HG02571 (cell line): Measurements from ENCODE around the gene DISC1.
A peak's percentile ranks its signal among the peaks of the same experiment; 100 is the strongest.
"Not testable (repeated sequence)": the region's sequence is repeated elsewhere in the genome, so short reads cannot be mapped to it uniquely, and the experiment has no call there.

Experiments
- ATAC-seq: cut with Tn5 transposase; IDR thresholded peaks from one replicate; pipeline ENCODE4 v1.9.1; 2021; ENCODE audit warnings: mild to moderate bottlenecking, moderate library complexity; ENCODE audit not compliant: unreplicated experiment

DISC1 gene

DNA sequence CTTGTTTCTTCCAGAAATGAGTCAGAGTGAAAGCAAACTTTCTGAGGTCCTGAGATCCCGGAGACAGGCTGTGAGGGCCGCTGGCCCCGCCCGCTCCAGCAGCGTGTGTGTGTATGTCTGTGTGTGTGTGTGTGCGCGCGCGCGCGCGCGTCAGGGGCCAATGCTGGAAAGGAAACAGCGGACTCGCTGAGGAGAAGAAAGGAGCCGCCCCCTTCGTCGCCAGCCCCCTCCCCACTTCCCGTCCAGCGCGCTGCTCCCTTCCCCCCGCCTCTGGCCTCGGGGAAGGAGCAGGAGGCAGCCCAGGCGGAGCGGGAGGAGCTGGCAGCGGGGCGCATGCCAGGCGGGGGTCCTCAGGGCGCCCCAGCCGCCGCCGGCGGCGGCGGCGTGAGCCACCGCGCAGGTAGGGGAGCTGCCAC, at the start of gene DISC1:
Gene DISC1, plus strand, starts transcription at position 256 of the 416 bp plus-strand sequence. Its CDS starts 78 bp downstream, at position 334.
- peak; percentile 66 for ATAC-seq

GRCh38 chr1:231576804-231577718, 49.5 kb upstream of the DISC1 start:
- ATAC-seq = no peak

DNA sequence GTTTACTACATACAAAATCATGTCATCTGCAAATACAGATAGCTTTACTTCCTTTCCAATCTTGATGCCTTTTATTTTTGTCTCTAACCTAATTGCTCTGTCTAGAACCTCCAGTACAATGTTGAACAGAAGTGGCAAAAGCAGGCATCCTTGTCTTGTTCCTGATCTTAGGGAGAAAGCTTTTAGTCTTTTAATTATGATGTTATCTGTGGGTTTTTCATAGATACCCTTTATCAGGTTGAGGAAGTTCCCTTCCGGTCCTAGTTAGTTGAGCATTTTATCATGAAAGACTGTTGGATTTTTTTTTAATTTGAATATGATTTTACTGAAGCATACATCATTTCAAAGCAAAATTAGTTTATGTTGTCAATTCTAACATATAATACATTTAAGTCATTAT, 45.7 kb upstream of the DISC1 start:
- no peak for ATAC-seq

- ATAC-seq = no peak
Measured at GRCh38 chr1:231581859-231582258, 44.7 kb upstream of the DISC1 start.

GRCh38 chr1:231583376-231583775, 43.2 kb upstream of the DISC1 start:
- no peak for ATAC-seq

GRCh38 chr1:231584117-231584516, 42.5 kb upstream of the DISC1 start:
- no peak for ATAC-seq

DNA sequence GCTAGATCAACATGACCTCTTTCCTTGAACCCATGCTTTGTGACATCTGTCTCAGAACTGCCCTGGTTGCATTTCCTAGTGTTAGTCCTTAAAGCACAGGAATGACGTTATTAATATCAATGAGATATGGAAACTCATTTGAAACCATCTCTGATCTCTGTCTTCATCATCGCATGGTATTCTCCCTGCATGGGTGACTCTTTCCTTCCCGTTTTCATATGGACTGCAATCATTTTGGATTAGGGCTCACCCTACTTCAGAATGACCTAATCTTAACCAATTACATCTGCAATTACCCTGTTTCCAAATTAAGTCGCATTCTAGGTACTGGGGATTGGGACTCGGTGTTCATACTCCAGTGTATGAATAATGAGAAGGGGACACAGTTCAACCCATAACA, 41.7 kb upstream of the DISC1 start:
- no peak for ATAC-seq

- ATAC-seq = no peak
Measured at GRCh38 chr1:231590453-231591198, 36.0 kb upstream of the DISC1 start.

DNA sequence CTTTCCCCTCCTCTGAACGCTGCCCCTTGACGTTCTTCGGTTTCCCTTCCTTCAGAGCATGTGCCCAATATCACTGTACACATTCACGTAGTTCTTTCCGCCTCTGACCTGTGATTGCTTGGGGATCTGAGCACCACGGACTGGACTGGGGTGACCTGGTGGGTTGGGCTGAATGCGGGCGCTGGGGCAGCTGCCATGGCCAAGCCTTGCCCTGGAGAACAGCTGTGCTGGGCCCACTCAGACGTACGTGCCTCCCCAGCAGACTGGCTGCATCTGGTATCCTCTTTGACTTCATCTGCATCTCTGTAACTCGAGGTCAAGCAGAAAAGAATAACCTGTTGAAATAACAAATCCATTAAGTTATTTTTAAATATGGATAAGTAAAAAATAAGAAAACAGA, 35.1 kb upstream of the DISC1 start:
- ATAC-seq = no peak

- ATAC-seq = no peak
Measured at GRCh38 chr1:231592809-231593208, 33.8 kb upstream of the DISC1 start.

DNA sequence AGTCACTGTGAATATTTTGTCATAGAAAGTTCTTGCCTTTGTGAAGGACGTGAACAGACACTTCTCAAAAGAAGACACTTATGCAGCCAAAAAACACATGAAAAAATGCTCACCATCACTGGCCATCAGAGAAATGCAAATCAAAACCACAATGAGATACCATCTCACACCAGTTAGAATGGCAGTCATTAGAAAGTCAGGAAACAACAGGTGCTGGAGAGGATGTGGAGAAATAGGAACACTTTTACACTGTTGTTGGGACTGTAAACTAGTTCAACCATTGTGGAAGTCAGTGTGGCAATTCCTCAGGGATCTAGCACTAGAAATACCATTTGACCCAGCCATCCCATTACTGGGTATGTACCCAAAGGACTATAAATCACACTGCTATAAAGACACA, 33.3 kb upstream of the DISC1 start:
- not testable (repeated sequence) for ATAC-seq

- ATAC-seq = no peak
Measured at GRCh38 chr1:231594123-231594522, 32.5 kb upstream of the DISC1 start.

DNA sequence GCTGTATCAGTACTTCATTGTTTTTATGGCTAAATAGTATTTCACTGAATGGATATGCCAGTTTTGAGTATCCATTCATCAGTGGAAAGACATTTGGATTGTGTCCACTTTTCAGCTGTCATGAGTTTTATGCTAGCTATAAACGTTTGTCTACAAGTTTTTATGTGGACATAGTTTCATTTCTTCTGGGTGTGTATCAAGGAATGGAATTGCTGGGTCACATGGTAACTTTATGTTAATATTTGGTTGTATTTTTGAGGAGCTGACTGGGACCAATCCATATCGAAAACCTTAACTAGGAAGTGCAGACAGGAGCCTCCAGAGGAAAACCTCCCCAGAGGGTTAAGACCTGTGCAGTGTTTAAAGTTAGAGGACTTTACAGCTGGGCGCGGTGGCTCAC, 31.8 kb upstream of the DISC1 start:
- no peak for ATAC-seq

DNA sequence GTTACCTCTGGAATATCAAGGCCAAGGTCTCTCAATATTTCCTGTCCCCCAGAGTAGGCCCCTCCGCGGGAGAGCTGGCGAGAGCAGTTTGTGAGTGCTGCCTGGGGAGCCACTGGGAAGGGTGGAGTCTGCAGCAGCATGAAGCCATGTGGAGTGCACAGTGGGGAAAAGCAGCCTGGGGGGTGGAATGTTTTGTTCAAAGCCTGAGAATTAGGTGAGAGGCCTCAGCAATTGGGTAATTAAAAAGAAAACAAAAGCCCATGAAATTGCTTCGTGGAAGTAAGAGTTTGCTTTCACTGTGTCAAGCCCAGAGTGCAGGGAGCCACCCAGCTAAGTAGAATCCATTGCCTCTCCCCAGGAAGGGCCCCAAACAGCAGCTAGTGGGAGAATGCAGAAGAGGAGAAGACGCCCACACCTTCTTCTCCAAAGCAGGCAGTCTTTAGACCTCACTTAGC, 30.2 kb upstream of the DISC1 start:
- ATAC-seq = no peak

- ATAC-seq = no peak
Measured at GRCh38 chr1:231597971-231598370, 28.6 kb upstream of the DISC1 start.

DNA sequence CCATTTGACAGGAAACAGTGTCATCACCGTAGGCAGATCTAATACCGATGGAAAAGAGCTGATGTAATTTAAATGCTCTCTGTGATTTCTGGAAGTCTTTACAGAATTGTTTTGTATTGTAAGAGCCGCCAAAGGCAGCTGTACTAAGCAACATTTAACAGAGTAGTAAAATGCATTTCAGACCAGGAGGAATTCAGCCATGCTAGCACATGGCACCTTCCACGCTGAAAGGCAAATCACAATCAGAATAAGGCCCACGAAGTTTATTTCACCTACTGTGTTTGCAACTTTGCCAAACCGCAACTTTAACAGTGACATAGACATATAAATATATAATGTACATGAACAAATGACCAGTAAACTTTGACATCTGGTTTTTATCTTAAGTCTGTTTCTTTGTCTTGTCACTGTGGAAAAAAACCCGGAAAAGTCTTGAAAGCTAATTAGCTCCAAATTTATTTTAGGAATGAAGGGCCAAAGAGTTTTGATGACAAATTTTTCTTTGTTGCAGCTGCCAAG, 26.1 kb upstream of the DISC1 start:
- no peak for ATAC-seq

- ATAC-seq = no peak
Measured at GRCh38 chr1:231601824-231602672, 24.5 kb upstream of the DISC1 start.

DNA sequence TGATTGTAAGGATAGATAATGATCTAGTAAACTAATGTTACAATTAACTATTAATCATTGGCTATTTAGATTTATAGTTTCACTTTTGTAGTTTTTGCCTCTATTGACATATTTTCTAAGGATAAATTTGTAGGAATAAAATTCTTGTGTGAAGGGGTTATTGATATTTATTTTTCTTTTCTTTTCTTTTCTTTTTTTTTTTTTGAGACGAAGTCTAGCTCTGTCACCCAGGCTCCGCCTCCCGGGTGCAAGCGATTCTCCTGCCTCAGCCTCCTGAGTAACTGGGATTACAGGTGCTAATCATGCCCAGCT, 24.0 kb upstream of the DISC1 start:
- ATAC-seq = no peak

- ATAC-seq = no peak
Measured at GRCh38 chr1:231603598-231604275, 22.9 kb upstream of the DISC1 start.

DNA sequence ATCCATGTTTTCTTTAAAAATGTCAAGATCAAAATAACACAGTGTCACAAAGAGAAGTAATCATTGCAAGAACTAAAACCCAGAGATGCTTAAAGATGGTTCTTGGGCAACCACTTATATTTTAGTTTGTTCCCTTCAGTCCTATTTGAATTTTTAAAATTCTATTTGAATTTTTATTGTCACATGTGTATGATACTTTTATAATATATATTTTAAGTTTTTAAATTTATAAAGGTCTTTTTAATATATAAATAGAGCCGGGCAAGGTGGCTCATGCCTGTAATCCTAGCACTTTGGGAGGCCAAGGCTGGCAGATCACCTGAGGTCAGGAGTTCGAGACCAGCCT, 22.3 kb upstream of the DISC1 start:
- ATAC-seq = no peak
